NCI-H345 (cell line): ENCODE measurements around the gene FLOT2.
"Not testable (repeated sequence)": the region's sequence is repeated elsewhere in the genome, so short reads cannot be mapped to it uniquely, and the experiment has no call there.

ENCODE experiments used
- DNase-seq: peaks from one replicate; lab custom pipeline; 2025; lab: John Stamatoyannopoulos, UW

Gene FLOT2

DNA sequence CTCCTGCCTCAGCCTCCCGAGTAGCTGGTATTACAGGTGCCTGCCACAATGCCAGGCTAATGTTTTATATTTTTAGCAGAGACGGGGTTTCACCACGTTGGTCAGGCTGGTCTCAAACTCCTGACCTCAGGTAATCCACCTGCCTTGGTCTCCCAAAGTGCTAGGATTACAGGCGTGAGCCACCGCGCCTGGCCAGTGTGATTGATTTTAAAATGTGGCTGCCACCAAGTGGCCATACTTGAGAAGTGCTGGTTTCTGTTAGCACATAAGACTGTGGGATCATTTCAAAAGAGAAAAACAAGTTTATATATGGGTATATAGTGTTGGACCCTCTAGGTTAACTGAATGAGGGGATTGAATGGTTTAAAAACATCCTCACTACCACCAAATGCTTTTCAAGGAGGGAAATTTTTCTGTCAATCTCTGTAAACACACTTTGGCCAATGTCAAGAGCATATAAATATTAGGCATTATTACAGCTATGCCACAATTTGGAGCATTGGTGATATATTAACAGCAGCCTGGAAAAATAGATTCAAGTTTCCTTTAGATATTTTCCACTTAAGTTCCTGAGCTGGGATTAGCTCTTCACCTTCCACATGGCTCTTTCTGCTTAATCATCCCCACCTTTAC is 18.9 kb upstream of the FLOT2 start:
- DNase-seq = peak; percentile 23

DNA sequence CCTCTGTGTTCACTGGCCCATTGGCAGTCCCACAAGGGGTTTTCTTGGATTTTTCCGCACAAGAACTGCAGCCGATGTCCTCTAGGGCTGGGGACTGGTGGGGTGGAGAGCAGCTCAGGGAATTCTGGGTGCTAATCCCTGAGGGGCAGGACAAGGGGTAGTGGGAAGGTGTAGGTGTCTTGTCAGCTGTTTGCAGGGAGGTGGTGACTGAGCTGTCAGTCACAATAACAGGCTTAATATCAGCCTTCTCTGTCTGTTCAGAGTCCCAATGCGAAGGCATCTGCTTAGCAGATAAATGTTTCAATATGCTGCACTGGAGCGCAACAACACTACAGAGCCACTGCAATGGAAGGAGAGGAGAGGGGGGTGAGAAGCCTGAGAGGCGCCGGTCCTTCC is 15.4 kb upstream of the FLOT2 start:
- no peak for DNase-seq

DNA sequence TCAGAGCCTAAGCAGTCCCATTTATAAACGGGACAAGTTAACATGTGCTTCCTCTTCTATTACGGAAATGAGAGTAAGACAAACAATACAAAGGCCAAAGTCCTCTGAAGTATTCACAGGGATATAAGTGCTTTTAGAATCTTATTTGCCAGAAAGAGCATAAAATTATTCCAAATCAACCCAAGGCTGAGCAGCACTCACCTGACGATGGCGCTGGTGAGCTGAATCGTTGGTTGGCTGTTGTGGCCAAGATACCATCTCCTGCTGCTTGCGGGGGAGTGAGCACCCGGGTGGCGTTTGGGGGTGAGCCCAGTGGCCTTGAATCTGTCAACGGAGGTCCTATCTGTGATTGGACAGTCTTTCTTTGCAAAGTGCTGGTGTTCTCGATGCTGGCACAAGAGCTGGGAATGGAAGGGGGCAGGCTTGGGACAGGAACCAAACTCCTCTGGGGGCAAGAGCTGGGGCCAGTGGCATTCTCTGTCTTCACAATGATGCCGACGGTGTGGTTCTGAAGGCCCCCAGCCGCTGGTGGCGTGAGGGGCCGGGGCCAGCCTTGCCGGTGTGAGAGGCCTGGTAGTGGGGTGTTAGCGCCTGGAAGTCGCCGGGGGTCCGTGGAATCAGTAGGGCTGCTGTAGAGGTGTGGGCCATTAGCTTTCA is 14.9 kb upstream of the FLOT2 start:
- no peak for DNase-seq

DNA sequence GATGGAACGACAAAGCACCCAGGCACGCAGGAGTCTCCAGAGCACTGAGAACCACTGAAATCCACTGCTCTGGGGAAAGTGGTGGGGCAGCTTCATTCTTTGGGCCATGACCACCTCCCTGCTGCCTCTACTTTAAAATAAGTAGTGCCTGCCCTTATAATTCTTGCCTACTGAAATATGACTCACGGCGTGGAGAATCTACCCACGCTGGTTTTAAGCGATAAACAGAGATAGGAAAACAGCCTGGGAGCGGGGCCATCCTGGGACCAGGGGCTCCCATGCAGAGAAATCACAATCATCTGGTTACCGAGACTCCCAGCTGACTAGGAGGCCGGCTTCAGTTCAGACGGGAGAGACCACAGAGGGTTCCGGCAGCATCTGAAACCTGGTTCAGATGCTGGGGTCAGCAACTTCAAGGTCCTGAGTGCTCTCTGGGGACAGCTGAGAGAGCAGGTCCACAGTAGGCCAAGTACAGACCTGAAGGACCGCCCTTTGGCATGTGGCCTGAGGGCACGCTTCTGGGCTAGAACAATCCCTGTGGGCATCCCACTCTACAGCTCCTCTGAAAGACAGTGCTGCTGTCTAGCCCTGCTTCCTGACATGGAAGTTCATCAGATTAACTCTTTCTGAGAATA is 14.0 kb upstream of the FLOT2 start:
- DNase-seq = no peak

DNA sequence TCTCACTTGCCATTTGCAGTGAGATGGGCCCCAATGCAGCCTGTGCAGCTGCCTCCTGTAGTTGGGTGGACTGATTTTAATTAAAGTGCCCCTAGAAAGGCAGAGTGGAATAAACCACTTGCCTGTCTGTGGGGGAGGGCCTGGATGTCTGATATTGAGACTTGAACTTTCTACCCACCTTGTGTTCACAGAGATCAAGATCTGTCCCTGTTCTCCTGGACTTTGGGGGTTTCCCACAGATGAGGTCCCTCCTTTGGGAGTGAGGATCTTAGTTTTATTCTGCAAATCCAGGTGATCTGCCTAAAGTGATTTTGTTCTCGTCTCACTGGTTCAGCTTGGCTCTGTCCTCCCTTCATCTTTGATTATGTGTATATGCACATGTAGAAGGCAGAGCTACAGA is 13.0 kb upstream of the FLOT2 start:
- DNase-seq = no peak

DNA sequence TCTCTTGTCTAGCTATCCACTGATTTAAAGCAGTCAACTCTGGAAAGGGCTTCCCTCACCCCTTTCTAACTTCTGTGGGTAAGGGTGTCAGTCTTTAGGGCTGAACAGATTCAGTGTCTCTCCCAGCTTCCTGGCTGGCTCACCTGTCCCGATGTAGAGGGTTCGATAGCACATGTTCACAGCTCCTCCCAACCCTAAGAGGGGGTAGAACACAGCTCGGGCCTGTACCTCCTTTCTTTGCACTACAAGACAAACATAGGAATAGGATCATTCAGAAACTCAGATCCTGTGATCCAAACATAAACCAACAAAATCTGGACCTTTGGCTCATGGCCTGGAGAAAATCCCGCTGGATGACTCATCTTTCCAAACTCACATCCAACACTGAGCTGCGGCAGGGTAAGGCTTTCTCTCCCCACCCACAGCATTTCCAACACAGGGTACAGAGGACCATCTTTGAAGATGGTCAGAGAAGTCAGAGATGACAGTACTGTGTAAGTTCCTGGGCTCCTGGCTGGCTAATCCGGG is 11.2 kb upstream of the FLOT2 start:
- DNase-seq = no peak

DNA sequence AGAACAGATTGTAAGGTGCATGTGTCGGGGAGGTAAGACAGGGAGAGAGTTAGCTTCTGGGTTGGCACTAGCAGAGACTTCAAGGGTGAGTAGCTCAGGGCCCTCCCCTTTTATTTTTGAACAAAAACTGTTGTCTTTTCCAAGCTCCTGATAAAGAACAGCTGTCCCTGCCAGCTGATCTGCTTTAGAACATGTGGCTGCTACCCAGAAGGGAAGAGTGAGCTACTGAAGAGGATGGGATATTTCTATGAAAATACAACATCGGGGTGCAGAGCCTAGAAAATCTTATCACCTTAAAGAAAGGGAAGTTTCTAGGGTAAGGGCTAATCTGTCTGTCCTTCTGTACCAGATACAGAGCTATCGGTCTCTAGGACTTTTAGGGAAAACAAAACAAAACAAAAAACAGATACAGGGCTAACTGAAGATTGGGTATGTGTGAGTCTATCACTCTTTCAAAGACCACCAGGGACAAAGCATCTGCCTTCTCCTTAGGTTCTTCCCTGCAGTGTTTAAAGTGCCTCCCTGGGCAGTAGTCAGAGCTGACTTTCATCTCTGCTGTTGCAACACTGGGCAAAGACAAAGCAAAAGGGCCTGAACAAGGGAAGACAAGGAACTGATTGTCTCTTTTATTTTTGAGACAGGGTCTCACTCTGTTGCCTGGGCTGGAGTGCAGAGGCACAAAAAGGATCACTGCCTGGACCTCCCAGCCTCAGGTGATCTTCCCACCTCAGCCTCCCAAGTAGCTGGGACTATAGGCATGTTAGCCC is 10.4 kb upstream of the FLOT2 start:
- no peak for DNase-seq

DNA sequence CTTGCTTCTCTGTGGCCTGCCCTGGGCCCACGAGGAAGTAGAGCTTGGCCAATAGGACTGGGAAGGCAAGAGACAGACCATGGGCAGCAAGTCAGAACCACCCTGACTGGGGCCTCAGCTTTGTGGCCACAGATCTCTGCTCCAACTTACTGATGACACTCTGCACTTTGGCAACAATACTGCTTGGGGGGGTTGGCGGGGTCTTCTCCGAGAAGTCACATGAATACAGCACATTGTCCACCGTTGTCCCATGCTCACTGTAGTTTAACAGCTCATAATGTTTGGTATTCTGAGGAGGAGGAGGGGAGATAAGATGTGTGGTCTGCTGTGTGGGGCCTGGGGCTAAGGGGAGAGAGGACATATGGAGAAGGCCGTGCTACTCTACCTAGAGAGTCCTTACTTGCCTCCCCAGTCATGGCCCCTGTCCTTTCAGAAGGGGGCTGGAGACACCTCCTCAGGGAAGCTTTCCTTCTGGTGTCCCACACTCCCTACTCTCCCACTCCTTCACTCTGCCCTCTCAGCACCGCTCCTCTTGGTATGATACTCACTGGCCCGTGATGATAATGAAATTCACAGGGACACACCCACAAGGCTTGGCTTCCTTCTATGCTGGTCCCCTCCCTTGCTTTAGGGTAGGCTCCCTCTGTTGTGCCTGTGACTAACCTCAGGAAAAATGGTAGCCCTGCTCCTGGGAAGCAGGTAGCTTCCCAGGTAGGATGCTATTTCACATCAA is 9.3 kb upstream of the FLOT2 start:
- DNase-seq = no peak

DNA sequence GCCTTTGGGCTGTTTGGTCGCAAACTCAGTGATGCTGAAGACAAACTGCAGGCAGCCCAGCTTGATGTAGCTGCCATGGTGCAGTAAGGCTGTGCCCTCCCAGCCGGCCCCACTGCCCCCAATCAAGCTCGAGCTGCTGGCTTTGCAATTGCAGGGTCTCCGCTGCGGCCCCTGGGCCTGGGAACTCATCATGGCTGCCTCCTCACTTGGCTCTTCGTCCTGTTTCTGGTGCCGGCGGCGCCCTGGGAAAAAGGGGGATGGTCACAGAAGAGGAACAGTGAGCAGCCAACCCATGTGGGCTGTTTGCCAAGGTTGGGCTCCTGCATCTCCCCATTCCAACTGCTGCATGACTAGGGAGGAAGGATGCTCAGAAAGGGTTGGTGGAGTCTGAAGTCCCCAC is 8.7 kb upstream of the FLOT2 start:
- no peak for DNase-seq

DNA sequence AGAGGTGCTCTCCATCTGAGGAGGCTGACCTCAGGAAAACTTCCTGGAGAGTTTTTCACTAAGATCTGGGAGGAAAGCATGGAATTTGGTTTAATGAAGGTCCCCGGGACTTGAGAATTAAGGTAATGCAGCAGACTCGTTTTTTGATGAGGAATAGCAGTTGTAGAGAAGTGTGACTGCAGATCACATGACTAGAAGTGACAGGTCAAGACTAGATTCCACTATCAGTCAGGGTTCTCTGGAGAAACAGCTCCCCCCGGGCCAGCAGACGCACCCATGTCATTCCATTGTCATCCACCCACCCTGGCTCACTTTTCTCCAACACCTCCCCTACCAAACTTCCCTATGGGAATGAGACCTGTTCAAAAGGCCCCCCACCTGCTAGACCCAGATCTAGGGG is 7.3 kb upstream of the FLOT2 start:
- no peak for DNase-seq

DNA sequence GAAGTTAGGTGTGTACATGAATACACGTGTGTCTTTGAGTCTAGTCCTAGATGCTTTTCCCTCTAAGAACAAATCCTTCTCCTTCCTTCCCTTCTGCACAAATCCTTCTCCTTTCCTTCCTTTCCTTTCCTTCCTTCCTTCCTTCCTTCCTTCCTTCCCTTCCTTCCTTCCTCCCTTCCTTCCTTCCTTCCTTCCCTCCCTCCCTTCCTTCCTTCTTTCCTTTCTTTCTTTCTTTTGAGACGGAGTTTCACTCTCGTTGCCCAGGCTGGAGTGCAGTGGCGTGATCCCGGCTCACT is 6.0 kb upstream of the FLOT2 start:
- not testable (repeated sequence) for DNase-seq

DNA sequence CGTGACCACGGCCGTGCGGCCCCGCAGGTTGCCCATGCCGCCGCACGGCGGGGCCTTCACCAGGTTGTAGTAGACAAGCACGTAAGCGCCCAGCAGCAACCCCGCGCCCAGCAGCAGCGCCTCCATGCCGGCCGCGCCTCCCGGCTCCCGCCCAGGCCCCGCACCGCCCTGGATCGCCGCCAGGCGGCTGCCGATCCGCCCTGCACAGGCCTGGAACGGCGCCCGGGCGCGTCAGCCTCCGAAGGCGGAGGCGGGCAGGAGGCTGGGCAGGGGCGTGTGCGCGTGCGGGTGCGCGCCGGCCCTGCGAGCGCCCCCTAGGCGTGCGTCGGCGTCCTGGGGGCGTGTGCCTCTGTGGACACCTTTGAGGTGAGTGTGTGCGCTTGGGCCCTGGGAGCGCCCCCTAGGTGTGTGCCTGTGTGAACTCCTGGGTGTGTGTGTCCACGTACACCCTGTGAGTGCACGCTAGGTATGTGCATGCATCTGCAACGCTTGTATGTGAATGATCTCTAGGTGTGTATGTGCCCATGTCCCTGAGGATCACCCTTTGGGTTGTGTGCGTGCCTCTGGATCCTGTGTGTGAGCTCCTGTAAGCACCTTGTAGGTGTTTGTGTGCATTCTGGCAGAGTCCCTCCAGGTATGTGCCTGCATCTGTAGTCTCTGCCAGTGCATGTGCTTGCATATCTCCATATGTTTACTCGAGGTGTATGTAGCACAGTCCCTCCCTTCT is 5.4 kb upstream of the FLOT2 start, which contains the start of gene DHRS13:
DHRS13 (minus strand) TSS at position 261 of the 727 bp plus-strand sequence; CDS start at position 126, 135 bp downstream.
- peak; percentile 97 for DNase-seq

DNA sequence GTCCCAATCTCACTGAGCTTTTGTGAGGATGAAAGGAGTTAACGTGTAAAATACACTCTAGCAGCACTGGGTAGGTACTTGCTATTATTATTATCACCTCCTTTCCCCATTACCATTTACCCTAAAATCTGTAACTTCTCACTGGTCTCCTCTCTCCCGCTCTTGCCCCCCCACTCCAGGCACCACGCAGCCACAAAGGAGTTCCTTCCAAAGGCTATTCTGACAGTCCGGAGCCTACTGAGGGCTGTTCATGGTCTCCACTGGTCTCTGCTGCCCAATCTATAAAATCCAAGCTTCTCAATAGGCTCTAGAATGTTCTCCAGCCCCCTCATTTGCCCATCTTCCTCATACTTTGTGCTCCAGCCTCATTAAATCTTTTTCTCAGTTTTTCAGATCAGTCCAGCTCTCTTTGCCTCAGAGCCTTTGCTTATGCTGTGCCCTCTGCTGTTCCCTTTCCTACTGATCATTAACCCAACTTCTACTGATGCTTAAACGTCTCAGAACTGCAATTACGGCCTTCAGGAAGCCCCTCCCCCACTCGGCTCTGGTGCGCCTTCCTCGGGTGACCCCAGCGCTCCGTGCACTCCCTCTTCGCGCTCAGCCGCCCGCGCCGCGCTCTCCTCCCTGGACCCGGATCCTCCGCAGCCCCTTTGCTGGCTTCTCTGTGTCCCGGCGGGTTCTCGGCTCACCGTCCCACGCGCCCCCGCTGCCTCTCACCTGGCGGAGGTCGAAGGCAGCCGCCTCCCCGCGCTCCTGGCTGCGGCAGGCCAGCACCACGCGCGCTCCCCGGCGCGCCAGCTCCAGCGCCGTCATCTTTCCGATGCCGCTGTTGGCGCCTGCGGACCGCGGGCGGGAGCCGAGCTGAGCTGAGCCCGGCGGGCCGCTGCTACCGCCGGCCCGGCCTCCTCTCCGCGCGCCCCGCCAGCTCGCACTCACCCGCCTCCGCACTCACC is 4.6 kb upstream of the FLOT2 start:
- peak; percentile 59 for DNase-seq

DNA sequence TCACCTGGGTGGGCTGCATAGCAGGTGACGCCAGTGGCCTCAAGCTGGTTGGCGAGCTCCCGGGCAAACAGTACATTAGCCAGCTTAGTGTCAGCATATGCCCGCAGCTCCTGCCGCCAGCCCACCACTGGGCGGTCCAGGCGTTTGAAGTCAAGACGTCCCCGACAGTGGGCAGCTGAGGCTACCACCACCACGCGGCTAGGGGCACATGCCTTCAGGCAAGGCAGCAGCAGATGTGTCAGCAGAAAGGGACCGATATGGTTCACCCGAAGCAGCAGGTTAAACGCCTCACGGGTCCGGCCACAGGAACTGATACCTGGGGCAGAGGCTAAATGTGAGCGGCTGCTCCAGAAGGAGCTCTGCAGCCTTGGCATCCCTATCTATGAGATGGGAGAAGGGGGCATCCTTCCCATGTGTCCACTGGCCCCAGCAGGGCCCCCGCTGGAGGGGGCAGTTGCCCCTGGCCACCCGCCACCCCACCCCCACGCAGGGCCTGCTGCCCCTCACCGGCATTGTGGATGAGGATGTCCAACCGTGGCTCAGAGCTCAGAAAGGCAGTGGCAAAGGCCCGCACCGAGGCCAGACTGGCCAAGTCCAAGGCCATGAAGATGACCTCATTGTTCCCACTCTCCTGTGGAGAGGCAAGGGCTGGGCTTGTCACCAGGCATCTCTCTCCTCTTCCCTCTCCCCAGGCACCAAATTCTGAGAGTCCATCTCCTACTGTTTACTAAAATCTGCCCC is 3.6 kb upstream of the FLOT2 start:
- no peak for DNase-seq

DNA sequence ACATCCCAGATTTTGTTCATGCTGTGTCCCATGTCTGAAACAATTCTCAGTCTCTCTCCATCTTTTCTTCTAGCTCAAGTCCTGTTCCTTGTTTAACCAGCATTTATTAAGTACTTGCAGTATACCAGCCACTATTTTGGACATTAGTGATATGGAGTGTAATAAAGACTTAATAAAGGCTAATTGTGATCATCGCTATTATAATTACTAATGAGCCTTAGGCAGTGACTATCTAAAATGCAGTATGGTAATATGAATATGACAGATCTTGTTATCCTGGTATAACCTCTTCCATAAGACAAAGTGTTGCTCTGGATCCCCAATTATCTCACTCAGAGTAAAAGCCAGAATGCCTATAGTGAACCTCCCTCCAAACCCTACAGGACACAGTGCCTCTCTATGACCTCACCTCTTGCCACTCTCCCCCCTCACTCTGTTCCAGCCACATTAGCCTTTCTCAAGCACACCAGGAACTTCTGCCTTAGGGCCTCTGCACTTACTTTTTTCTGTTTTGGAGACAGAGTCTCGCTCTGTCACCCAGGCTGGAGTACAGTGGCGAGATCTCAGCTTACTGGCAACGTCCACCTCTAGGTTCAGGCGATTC is 1.8 kb upstream of the FLOT2 start:
- no peak for DNase-seq

DNA sequence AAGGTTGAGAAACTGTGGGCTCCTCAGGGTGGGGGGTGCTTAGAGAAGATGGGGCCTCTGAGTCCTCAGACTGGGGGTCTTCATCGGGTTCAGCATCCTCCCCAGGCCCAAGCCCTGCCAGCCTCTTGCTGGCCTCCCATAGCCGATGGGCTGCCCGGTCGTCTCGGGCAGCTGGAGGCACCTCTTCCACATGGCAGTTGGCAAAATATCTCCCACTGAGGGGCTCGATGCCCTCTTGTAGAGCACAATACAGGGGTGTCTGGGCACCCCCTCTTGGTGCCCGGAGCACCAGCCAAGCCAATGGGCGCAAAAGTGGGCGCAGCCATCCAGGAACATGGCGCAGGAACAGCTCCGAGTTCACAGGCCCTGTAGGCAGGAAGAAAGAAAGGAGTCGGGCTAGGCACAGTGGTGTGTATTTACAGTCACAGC is 1.0 kb upstream of the FLOT2 start:
- DNase-seq = no peak

DNA sequence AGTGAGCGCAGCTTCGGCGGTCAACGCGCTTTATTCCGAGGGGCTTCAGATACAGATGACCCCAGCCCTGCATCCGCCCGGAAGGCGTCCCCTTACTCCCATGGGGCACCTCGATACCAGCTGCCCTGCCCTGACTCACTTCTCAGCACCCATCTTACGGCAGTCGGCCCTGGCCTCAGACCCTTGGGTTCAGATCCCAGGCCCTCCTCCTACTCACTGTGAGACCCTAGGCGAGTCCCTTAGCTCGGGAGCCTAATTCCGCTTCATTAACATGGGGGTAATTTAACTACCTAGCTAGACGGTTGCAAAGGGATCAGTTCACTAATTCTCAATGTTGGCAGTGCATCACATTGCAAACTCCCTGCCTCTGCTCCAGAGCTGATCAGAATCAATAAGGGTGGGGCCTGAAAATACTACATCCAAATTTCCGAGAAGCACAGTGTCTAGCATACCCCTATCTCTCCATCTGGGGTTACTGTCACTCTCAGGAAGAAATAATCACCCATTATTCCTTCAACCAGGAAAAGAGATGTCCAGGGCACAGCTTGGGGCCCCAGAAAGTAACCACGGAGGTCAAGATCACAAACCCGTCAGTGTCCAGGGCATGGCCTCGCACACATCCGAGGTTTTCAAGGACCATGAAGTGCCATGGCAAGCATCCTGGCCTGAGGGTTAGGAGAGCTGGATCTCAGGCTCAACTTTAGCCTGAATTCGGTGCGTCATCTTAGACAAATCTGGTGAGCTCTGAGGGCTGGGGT is 415 bp upstream of the FLOT2 start:
- DNase-seq = no peak

DNA sequence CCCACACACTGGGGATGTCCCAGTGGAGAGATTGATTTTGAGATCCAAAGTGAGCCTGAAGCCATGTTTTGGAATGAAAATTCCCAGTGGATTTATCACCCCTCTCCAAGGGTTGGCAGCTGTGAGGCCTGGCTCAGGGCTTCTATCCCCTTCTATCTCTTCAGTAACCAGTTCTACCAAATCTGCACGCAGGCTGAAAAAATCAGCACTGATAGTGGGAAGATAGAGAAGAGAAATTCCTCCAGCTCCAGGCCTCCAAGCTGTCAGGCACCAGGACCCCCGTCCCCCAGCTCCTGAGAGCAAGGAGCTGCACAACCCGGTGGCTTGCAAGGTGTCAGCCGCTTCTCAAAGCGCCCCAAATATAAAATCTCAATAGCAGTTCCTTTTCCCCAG is 1.0 kb downstream of the FLOT2 start:
- no peak for DNase-seq
